CD4-positive, alpha-beta memory T cell (primary cell): ENCODE results near the gene UBAP2L. TPM values are rescaled to one million over a fixed set of nuclear protein-coding genes. Genes with fewer than 3 reads are reported as not detected.

ENCODE experiments used
- CTCF ChIA-PET: fragments of 350-600 bp; sonication (Branson Sonifier 250); formaldehyde crosslinking; loops from one replicate; lab custom pipeline; 2021; ENCODE audit warnings: inconsistent platforms; ENCODE audit not compliant: partially characterized antibody; lab: Charles Lee
- POLR2A ChIA-PET: fragments of 350-600 bp; sonication (Branson Sonifier 250); formaldehyde crosslinking; loops from one replicate; lab custom pipeline; 2021; ENCODE audit not compliant: partially characterized antibody; lab: Charles Lee
- DNase-seq, 5 donors: peaks; one replicate each; pipeline versions ENCODE4 v3.0.0 to v3.0.0-alpha.2; 2020 to 2022; ENCODE audit warnings: mixed read lengths in 1 of 5
- H3K27ac ChIP-seq: one replicate; pipeline ENCODE4 v1.7.0; 2013; ENCODE audit warnings: low read depth, low read length
- H3K27me3 ChIP-seq: 2 replicates; pipeline ENCODE4 v1.7.0; 2013; ENCODE audit warnings: mild to moderate bottlenecking, low read length, moderate library complexity; ENCODE audit not compliant: insufficient read depth
- H3K36me3 ChIP-seq: 2 replicates; pipeline ENCODE4 v1.7.0; 2013; ENCODE audit warnings: mild to moderate bottlenecking, low read length, moderate library complexity; ENCODE audit not compliant: insufficient read depth
- H3K4me1 ChIP-seq: 2 replicates; pipeline ENCODE4 v1.7.0; 2013; ENCODE audit warnings: mild to moderate bottlenecking, low read length, moderate library complexity; ENCODE audit not compliant: insufficient read depth
- H3K4me3 ChIP-seq, 2 donors: one replicate each; pipeline ENCODE4 v1.7.0; 2013; ENCODE audit warnings: low read length in 2 of 2, mild to moderate bottlenecking in 1 of 2
- H3K9me3 ChIP-seq, 2 donors: one replicate each; pipeline ENCODE4 v1.7.0; 2013; ENCODE audit warnings: low read length in 2 of 2, control low read depth in 1 of 2; ENCODE audit not compliant: control insufficient read depth in 1 of 2
- H3K27ac Mint-ChIP-seq, 7 donors: one replicate each; pipeline ENCODE4 v1.8.0; 2020 to 2021; ENCODE audit warnings: mixed read lengths in 7 of 7, mild to moderate bottlenecking in 6 of 7, inconsistent platforms in 3 of 7, moderate library complexity in 3 of 7
- H3K27me3 Mint-ChIP-seq, 2 donors: one replicate each; pipeline ENCODE4 v1.8.0; 2020 to 2021; ENCODE audit warnings: mixed read lengths in 2 of 2
- H3K36me3 Mint-ChIP-seq, 2 donors: one replicate each; pipeline ENCODE4 v1.8.0; 2020 to 2021; ENCODE audit warnings: mixed read lengths in 2 of 2, inconsistent platforms in 1 of 2, mild to moderate bottlenecking in 1 of 2
- H3K4me1 Mint-ChIP-seq, 4 donors: one replicate each; pipeline ENCODE4 v1.8.0; 2020 to 2021; ENCODE audit warnings: mixed read lengths in 4 of 4, mild to moderate bottlenecking in 1 of 4
- H3K4me3 Mint-ChIP-seq, 8 donors: one replicate each; pipeline ENCODE4 v1.8.0; 2020 to 2021; ENCODE audit warnings: mixed read lengths in 8 of 8, mild to moderate bottlenecking in 7 of 8, moderate library complexity in 6 of 8, inconsistent platforms in 3 of 8
- H3K9me3 Mint-ChIP-seq, 8 donors: one replicate each; pipeline ENCODE4 v1.8.0; 2020 to 2021; ENCODE audit warnings: mixed read lengths in 8 of 8, mild to moderate bottlenecking in 5 of 8, inconsistent platforms in 3 of 8, moderate library complexity in 1 of 8
- intact Hi-C: fragments of 100-400 bp; cut with micrococcal nuclease; formaldehyde crosslinking; loops from one replicate; pipeline ENCODE4 v1.15.1; 2023
- polyA plus RNA-seq, 2 donors: library from polyadenylated mRNA; unstranded; fragments of 300-500 nt; fragmentation: Illumina TruSeq; gene quantifications; one replicate each; pipeline ENCODE4 v1.2.3, GENCODE V29; 2021
- total RNA-seq, 2 experiments: library from RNA; stranded (reverse); gene quantifications; one replicate each; pipeline ENCODE4 v1.2.3, GENCODE V29; 2021

The UBAP2L gene
- total and polyA plus RNA-seq, 4 experiments from 2014 or later: 33.5 to 189 (median 127) TPM

- Histone ChIP-seq H3K4me3 (peak overlapping the region in 1 of 2 donors; percentile 15), H3K4me1 (peaks cover 66% of the 10 kb centered on the region), H3K36me3 (peaks cover 28% of the 10 kb centered on the region), H3K27ac (peak overlapping the region; percentile 37), H3K9me3 (no peaks in the 10 kb centered on the region), H3K27me3 (no peaks in the 10 kb centered on the region)
- intact Hi-C loops: no loop called here
- Mint-ChIP-seq H3K27me3 (no peaks in the 10 kb centered on the region), H3K27ac (peak overlapping the region; percentile 78 to 98 (median 91)), H3K4me3 (peak overlapping the region; percentile 34 to 100 (median 72)), H3K4me1 (peaks cover 51 to 78% (median 65%) of the 10 kb centered on the region in 4 donors), H3K36me3 (peaks cover 32 to 67% of the 10 kb centered on the region in 2 donors), H3K9me3 (peaks cover 0 to 2% (median 0%) of the 10 kb centered on the region in 8 donors)
- POLR2A ChIA-PET: interaction anchor here (0.6 to 5.0 kb wide), 4 partner anchors 17 to 188 kb away, joined by 3 to 37 read pairs (median 4); no protein-coding TSS in a partner anchor
- CTCF ChIA-PET: interaction anchor here (1.1 to 1.4 kb wide), 3 partner anchors 20 to 226 kb away, joined by 3 to 5 read pairs (median 4); no protein-coding TSS in a partner anchor
- peak in 1 of 5 donors; percentile 45 for DNase-seq
These were observed 42.7 kb upstream of the UBAP2L start for GRCh38 chr1:154178013-154178412.

GRCh38 chr1:154178911-154179811 is 41.6 kb upstream of the UBAP2L start:
- Histone ChIP-seq H3K4me3 (peak overlapping the region in 1 of 2 donors; percentile 15), H3K36me3 (peaks cover 24% of the 10 kb centered on the region), H3K27me3 (no peaks in the 10 kb centered on the region), H3K27ac (peak overlapping the region; percentile 63), H3K4me1 (peaks cover 72% of the 10 kb centered on the region), H3K9me3 (no peaks in the 10 kb centered on the region)
- DNase-seq: no peak
- peaks cover 55 to 85% (median 71%) of the 10 kb centered on the region in 4 donors for H3K4me1 Mint-ChIP-seq
- peak overlapping the region; percentile 87 to 98 (median 94) for H3K27ac Mint-ChIP-seq
- H3K27me3 Mint-ChIP-seq: no peaks in the 10 kb centered on the region
- intact Hi-C loops: no loop called here
- H3K36me3 Mint-ChIP-seq: peaks cover 31 to 67% of the 10 kb centered on the region in 2 donors
- H3K4me3 Mint-ChIP-seq: peak overlapping the region; percentile 66 to 100 (median 80)
- ChIA-PET CTCF (interaction anchor here (1.1 to 1.7 kb wide), 2 partner anchors 21 to 225 kb away, joined by 4 to 6 read pairs; no protein-coding TSS in a partner anchor), POLR2A (interaction anchor here (0.8 to 5.0 kb wide), 5 partner anchors 9 to 189 kb away, joined by 3 to 71 read pairs (median 35); partner anchors contain the start of gene RPS27)
- H3K9me3 Mint-ChIP-seq: peaks cover 0 to 2% (median 0%) of the 10 kb centered on the region in 8 donors

GRCh38 chr1:154179946-154180687 is 40.6 kb upstream of the UBAP2L start:
- POLR2A ChIA-PET: interaction anchor here (1.0 to 4.9 kb wide), 5 partner anchors 15 to 794 kb away, joined by 3 to 71 read pairs (median 4); partner anchors contain the start of genes CKS1B and RPS27
- H3K27ac ChIP-seq: peak overlapping the region; percentile 63
- intact Hi-C loops: loop anchor here (5.0 to 10.0 kb wide), 2 partner anchors 33 to 285 kb away; no protein-coding TSS in a partner anchor
- Mint-ChIP-seq H3K27ac (peak overlapping the region; percentile 80 to 98 (median 94)), H3K4me3 (peak overlapping the region; percentile 76 to 100 (median 84)), H3K36me3 (peaks cover 23 to 60% of the 10 kb centered on the region in 2 donors), H3K9me3 (peaks cover 0 to 2% (median 0%) of the 10 kb centered on the region in 8 donors), H3K27me3 (no peaks in the 10 kb centered on the region), H3K4me1 (peaks cover 55 to 85% (median 68%) of the 10 kb centered on the region in 4 donors)
- CTCF ChIA-PET: interaction anchor here (1.2 to 1.7 kb wide), 3 partner anchors 19 to 23 kb away, joined by 4 to 6 read pairs (median 6); no protein-coding TSS in a partner anchor
- no peaks in the 10 kb centered on the region for H3K9me3 ChIP-seq
- no peaks in the 10 kb centered on the region for H3K27me3 ChIP-seq
- H3K36me3 ChIP-seq: peaks cover 24% of the 10 kb centered on the region
- H3K4me3 ChIP-seq: peak overlapping the region in 1 of 2 donors; percentile 3
- DNase-seq: no peak
- H3K4me1 ChIP-seq: peaks cover 72% of the 10 kb centered on the region

- DNase-seq: no peak
- Histone ChIP-seq H3K4me3 (peak overlapping the region; percentile 74 to 90), H3K27me3 (no peaks in the 10 kb centered on the region), H3K9me3 (no peaks in the 10 kb centered on the region), H3K36me3 (peaks cover 14% of the 10 kb centered on the region), H3K27ac (peak overlapping the region; percentile 93), H3K4me1 (peaks cover 56% of the 10 kb centered on the region)
- intact Hi-C loops: loop anchor here (1.0 to 10.0 kb wide), 4 partner anchors 25 to 283 kb away; partner anchors contain the start of gene RPS27
- ChIA-PET POLR2A (interaction anchor here (0.7 to 4.9 kb wide), 13 partner anchors 11 to 283 kb away, joined by 3 to 71 read pairs (median 4); partner anchors contain the start of genes JTB and RPS27), CTCF (interaction anchor here (1.4 to 1.5 kb wide), 2 partner anchors 148 to 151 kb away, joined by 3 to 4 read pairs; no protein-coding TSS in a partner anchor)
- Mint-ChIP-seq H3K9me3 (peaks cover 0 to 2% (median 0%) of the 10 kb centered on the region in 8 donors), H3K36me3 (peaks cover 14 to 46% of the 10 kb centered on the region in 2 donors), H3K4me3 (peak overlapping the region; percentile 99 to 100 (median 100)), H3K27ac (peak overlapping the region; percentile 98 to 100 (median 100)), H3K4me1 (peaks cover 46 to 75% (median 58%) of the 10 kb centered on the region in 4 donors), H3K27me3 (no peaks in the 10 kb centered on the region)
These were observed 38.8 kb upstream of the UBAP2L start for GRCh38 chr1:154181944-154182343.

GRCh38 chr1:154182344-154183045 is 38.3 kb upstream of the UBAP2L start:
- Histone ChIP-seq H3K27ac (peak overlapping the region; percentile 93), H3K4me3 (peak overlapping the region; percentile 74 to 90), H3K4me1 (peaks cover 50% of the 10 kb centered on the region), H3K27me3 (no peaks in the 10 kb centered on the region), H3K9me3 (no peaks in the 10 kb centered on the region), H3K36me3 (peaks cover 14% of the 10 kb centered on the region)
- peak overlapping the region; percentile 99 to 100 (median 100) for H3K4me3 Mint-ChIP-seq
- intact Hi-C loops: loop anchor here (1.0 to 10.0 kb wide), 5 partner anchors 25 to 282 kb away; partner anchors contain the start of genes RPS27 and UBAP2L
- DNase-seq: peak; percentile 68 to 83 (median 71)
- peak overlapping the region; percentile 98 to 100 (median 100) for H3K27ac Mint-ChIP-seq
- ChIA-PET POLR2A (interaction anchor here (0.7 to 4.9 kb wide), 13 partner anchors 11 to 283 kb away, joined by 3 to 71 read pairs (median 4); partner anchors contain the start of genes JTB and RPS27), CTCF (interaction anchor here (0.9 to 1.5 kb wide), 3 partner anchors 24 to 151 kb away, joined by 3 to 4 read pairs (median 3); no protein-coding TSS in a partner anchor)
- peaks cover 0 to 2% (median 0%) of the 10 kb centered on the region in 8 donors for H3K9me3 Mint-ChIP-seq
- H3K4me1 Mint-ChIP-seq: peaks cover 41 to 70% (median 53%) of the 10 kb centered on the region in 4 donors
- H3K36me3 Mint-ChIP-seq: peaks cover 14 to 41% of the 10 kb centered on the region in 2 donors
- no peaks in the 10 kb centered on the region for H3K27me3 Mint-ChIP-seq
